ENCODE data around the gene SLC25A43. TPM values are rescaled to one million over a fixed set of nuclear protein-coding genes. Genes with fewer than 3 reads are reported as not detected.
"Not testable (repeated sequence)": the region's sequence is repeated elsewhere in the genome, so short reads cannot be mapped to it uniquely, and the experiment has no call there.

Gene SLC25A43
- total RNA-seq, 1 experiment from 2014 or later: 5.3 TPM

- Histone ChIP-seq H3K4me3 (ENCODE audit: insufficient read depth, low read depth, low read length) (peak within 1 kb of the TSS; percentile 77), H3K27me3 (ENCODE audit: control insufficient read depth, insufficient read depth, low read length) (no peaks in the 10 kb centered on the region), H3K36me3 (replicated peaks; ENCODE audit: control insufficient read depth, insufficient read depth, low read length) (peaks cover 8% of the 10 kb centered on the region)
- peak; percentile 91 for DNase-seq
These were observed 68.9 kb downstream of the SLC25A43 start, which contains the start of gene SLC25A5 for GRCh38 chrX:119467842-119468550. Gene SLC25A5 (plus strand): TSS chrX:119468444. CDS start chrX:119468516, 72 bp downstream.

GRCh38 chrX:119468551-119469312 lies 69.6 kb downstream of the SLC25A43 start:
- peak overlapping the region; percentile 77 for H3K4me3 ChIP-seq (ENCODE audit: insufficient read depth, low read depth, low read length)
- H3K36me3 ChIP-seq (replicated peaks; ENCODE audit: control insufficient read depth, insufficient read depth, low read length): peaks cover 8% of the 10 kb centered on the region
- peak; percentile 87 for DNase-seq
- H3K27me3 ChIP-seq (ENCODE audit: control insufficient read depth, insufficient read depth, low read length): no peaks in the 10 kb centered on the region

GRCh38 chrX:119469313-119469635 lies 70.1 kb downstream of the SLC25A43 start:
- no peak for DNase-seq
- peak overlapping the region; percentile 61 for H3K4me3 ChIP-seq (ENCODE audit: insufficient read depth, low read depth, low read length)
- peaks cover 8% of the 10 kb centered on the region for H3K36me3 ChIP-seq (replicated peaks; ENCODE audit: control insufficient read depth, insufficient read depth, low read length)
- H3K27me3 ChIP-seq (ENCODE audit: control insufficient read depth, insufficient read depth, low read length): no peaks in the 10 kb centered on the region

GRCh38 chrX:119474615-119475388 lies 75.7 kb downstream of the SLC25A43 start:
- DNase-seq: no peak
- peaks cover 8% of the 10 kb centered on the region for H3K36me3 ChIP-seq (replicated peaks; ENCODE audit: control insufficient read depth, insufficient read depth, low read length)

GRCh38 chrX:119475389-119476101 lies 76.4 kb downstream of the SLC25A43 start:
- H3K27me3 ChIP-seq (ENCODE audit: control insufficient read depth, insufficient read depth, low read length): no peaks in the 10 kb centered on the region
- no peak for DNase-seq
- no peak overlapping the region for H3K4me3 ChIP-seq (ENCODE audit: insufficient read depth, low read depth, low read length)
- peaks cover 4% of the 10 kb centered on the region; the same call in 1 of the 2 replicates for H3K36me3 ChIP-seq (replicated peaks; ENCODE audit: control insufficient read depth, insufficient read depth, low read length)

More at GRCh38 chrX:119474615-119475388, 75.7 kb downstream of the SLC25A43 start:
- Histone ChIP-seq H3K27me3 (ENCODE audit: control insufficient read depth, insufficient read depth, low read length) (no peaks in the 10 kb centered on the region), H3K4me3 (ENCODE audit: insufficient read depth, low read depth, low read length) (no peak overlapping the region)

GRCh38 chrX:119477812-119478232 lies 78.7 kb downstream of the SLC25A43 start:
- no peak for DNase-seq
- Histone ChIP-seq H3K36me3 (replicated peaks; ENCODE audit: control insufficient read depth, insufficient read depth, low read length) (no peaks in the 10 kb centered on the region), H3K4me3 (ENCODE audit: insufficient read depth, low read depth, low read length) (no peak overlapping the region), H3K27me3 (ENCODE audit: control insufficient read depth, insufficient read depth, low read length) (peaks cover under 1% of the 10 kb centered on the region; the same call in 1 of the 2 replicates)

GRCh38 chrX:119478504-119478903 lies 79.4 kb downstream of the SLC25A43 start:
- H3K27me3 ChIP-seq (ENCODE audit: control insufficient read depth, insufficient read depth, low read length): peaks cover 4% of the 10 kb centered on the region
- H3K36me3 ChIP-seq (replicated peaks; ENCODE audit: control insufficient read depth, insufficient read depth, low read length): no peaks in the 10 kb centered on the region
- DNase-seq: no peak
- no peak overlapping the region for H3K4me3 ChIP-seq (ENCODE audit: insufficient read depth, low read depth, low read length)

GRCh38 chrX:119479845-119480244 lies 80.7 kb downstream of the SLC25A43 start:
- DNase-seq: no peak
- H3K27me3 ChIP-seq (ENCODE audit: control insufficient read depth, insufficient read depth, low read length): peaks cover 4% of the 10 kb centered on the region
- H3K36me3 ChIP-seq (replicated peaks; ENCODE audit: control insufficient read depth, insufficient read depth, low read length): no peaks in the 10 kb centered on the region
- no peak overlapping the region for H3K4me3 ChIP-seq (ENCODE audit: insufficient read depth, low read depth, low read length)

GRCh38 chrX:119481323-119481801 lies 82.2 kb downstream of the SLC25A43 start:
- no peak overlapping the region for H3K4me3 ChIP-seq (ENCODE audit: insufficient read depth, low read depth, low read length)
- no peak for DNase-seq
- peaks cover 4% of the 10 kb centered on the region for H3K27me3 ChIP-seq (ENCODE audit: control insufficient read depth, insufficient read depth, low read length)
- no peaks in the 10 kb centered on the region for H3K36me3 ChIP-seq (replicated peaks; ENCODE audit: control insufficient read depth, insufficient read depth, low read length)

- Histone ChIP-seq H3K27me3 (ENCODE audit: control insufficient read depth, insufficient read depth, low read length) (peaks cover 4% of the 10 kb centered on the region), H3K4me3 (ENCODE audit: insufficient read depth, low read depth, low read length) (no peak overlapping the region; the same call in 1 of the 2 replicates), H3K36me3 (replicated peaks; ENCODE audit: control insufficient read depth, insufficient read depth, low read length) (no peaks in the 10 kb centered on the region)
- DNase-seq: no peak
These were observed 82.9 kb downstream of the SLC25A43 start for GRCh38 chrX:119482041-119482440.

- peak; percentile 83 for DNase-seq
- H3K4me3 ChIP-seq (ENCODE audit: insufficient read depth, low read depth, low read length): peak overlapping the region; percentile 27
- H3K36me3 ChIP-seq (replicated peaks; ENCODE audit: control insufficient read depth, insufficient read depth, low read length): no peaks in the 10 kb centered on the region
- H3K27me3 ChIP-seq (ENCODE audit: control insufficient read depth, insufficient read depth, low read length): peaks cover 4% of the 10 kb centered on the region
These were observed 83.6 kb downstream of the SLC25A43 start for GRCh38 chrX:119482481-119483480.

GRCh38 chrX:119486745-119487144 lies 87.6 kb downstream of the SLC25A43 start:
- DNase-seq: no peak
- peaks cover 4% of the 10 kb centered on the region for H3K27me3 ChIP-seq (ENCODE audit: control insufficient read depth, insufficient read depth, low read length)
- no peaks in the 10 kb centered on the region for H3K36me3 ChIP-seq (replicated peaks; ENCODE audit: control insufficient read depth, insufficient read depth, low read length)
- H3K4me3 ChIP-seq (ENCODE audit: insufficient read depth, low read depth, low read length): no peak overlapping the region

- not testable (repeated sequence) for H3K36me3 ChIP-seq (replicated peaks; ENCODE audit: control insufficient read depth, insufficient read depth, low read length); H3K4me3 ChIP-seq (ENCODE audit: insufficient read depth, low read depth, low read length); DNase-seq; H3K27me3 ChIP-seq (ENCODE audit: control insufficient read depth, insufficient read depth, low read length)
These were observed 88.6 kb downstream of the SLC25A43 start for GRCh38 chrX:119487766-119488165.
